OCI-LY7 (cell line): ENCODE data around the gene SHISA5. TPM values are rescaled to one million over a fixed set of nuclear protein-coding genes. Genes with fewer than 3 reads are reported as not detected.

ENCODE experiments used
- BruUV-seq: library from RNA; stranded (reverse); fragments of 400-500 nt; replicated peaks from 2 replicates; lab custom pipeline; 2021; lab: Mats Ljungman, UMichigan
- CTCF ChIA-PET: fragments of 300-600 bp; sonication (Branson Sonifier 250); formaldehyde crosslinking; loops from one replicate; lab custom pipeline; 2022; ENCODE audit warnings: antibody characterized with exemption; ENCODE audit not compliant: unreplicated experiment; lab: Charles Lee
- POLR2A ChIA-PET: fragments of 300-600 bp; sonication (Branson Sonifier 250); formaldehyde crosslinking; loops from one replicate; lab custom pipeline; 2022; ENCODE audit warnings: antibody characterized with exemption; lab: Charles Lee
- DNase-seq: peaks from one replicate; pipeline ENCODE4 v3.0.0-alpha.2; 2015; ENCODE audit warnings: low spot score
- H2AFZ ChIP-seq: fragments of 200-600 bp; sonication (generic), shearing (Covaris generic); 2 replicates; pipeline ENCODE4 v1.6.1; 2014; ENCODE audit warnings: mild to moderate bottlenecking, antibody characterized with exemption, low read length, moderate library complexity
- H3K27ac ChIP-seq: fragments of 200-600 bp; sonication (generic); 2 replicates; pipeline ENCODE4 v1.5.1; 2014; ENCODE audit warnings: mixed run types, low read depth, mild to moderate bottlenecking, moderate library complexity, low read length, inconsistent platforms; ENCODE audit not compliant: poor library complexity, severe bottlenecking
- H3K36me3 ChIP-seq: fragments of 200-600 bp; sonication (generic); 2 replicates; pipeline ENCODE4 v1.6.1; 2014; ENCODE audit warnings: mild to moderate bottlenecking, antibody characterized with exemption, low read length, moderate library complexity, mixed read lengths; ENCODE audit not compliant: insufficient read depth
- H3K4me1 ChIP-seq: fragments of 200-600 bp; sonication (generic); 2 replicates; pipeline ENCODE4 v1.5.1; 2014; ENCODE audit warnings: mild to moderate bottlenecking, low read length; ENCODE audit not compliant: insufficient read depth, poor library complexity, severe bottlenecking
- H3K4me2 ChIP-seq: fragments of 200-600 bp; sonication (generic); 2 replicates; pipeline ENCODE4 v1.6.1; 2014; ENCODE audit warnings: mild to moderate bottlenecking, low read length
- H3K4me3 ChIP-seq: fragments of 200-600 bp; sonication (generic); 2 replicates; pipeline ENCODE4 v1.5.1; 2014; ENCODE audit warnings: mild to moderate bottlenecking, low read depth, low read length; ENCODE audit not compliant: poor library complexity, severe bottlenecking
- H3K79me2 ChIP-seq: fragments of 200-600 bp; sonication (generic); 2 replicates; pipeline ENCODE4 v1.6.1; 2016; ENCODE audit warnings: low read depth, mild to moderate bottlenecking, low read length, moderate library complexity, mixed read lengths; ENCODE audit not compliant: insufficient read depth
- H3K9me2 ChIP-seq: fragments of 200-600 bp; sonication (generic); 2 replicates; pipeline ENCODE4 v1.6.1; 2016; ENCODE audit warnings: mild to moderate bottlenecking, low read length, mixed read lengths; ENCODE audit not compliant: insufficient read depth
- H3K9me3 ChIP-seq: fragments of 200-600 bp; sonication (generic); 2 replicates; pipeline ENCODE4 v1.6.1; 2014; ENCODE audit warnings: mild to moderate bottlenecking, mixed run types, low read length, mixed read lengths
- H4K20me1 ChIP-seq: fragments of 200-600 bp; sonication (generic); 2 replicates; pipeline ENCODE4 v1.6.1; 2014; ENCODE audit warnings: mild to moderate bottlenecking, antibody characterized with exemption, low read length, moderate library complexity, mixed read lengths; ENCODE audit not compliant: insufficient read depth
- CTCF ChIP-seq: fragments of 200-600 bp; sonication (generic); conservative IDR thresholded peaks from 2 replicates; pipeline ENCODE4 v1.5.1; 2014; ENCODE audit warnings: mild to moderate bottlenecking, antibody characterized with exemption, low read length, moderate library complexity, mixed read lengths
- EZH2phosphoT487 ChIP-seq: fragments of 200-600 bp; sonication (generic); IDR thresholded peaks from 2 replicates; pipeline ENCODE4 v1.6.1; 2018; ENCODE audit warnings: low read depth, borderline replicate concordance, mild to moderate bottlenecking, mixed run types, antibody characterized with exemption, low read length, moderate library complexity, mixed read lengths
- intact Hi-C: fragments of 100-400 bp; cut with micrococcal nuclease; formaldehyde crosslinking; loops from one replicate; pipeline ENCODE4 v1.10.0; 2022; ENCODE audit not compliant: unreplicated experiment
- total RNA-seq, 2 experiments: library from RNA; depleted of rRNA in 1 of 2; stranded (reverse); fragments of >200 nt in 1 of 2; shearing (Covaris generic) in 1 of 2; gene quantifications; 2 replicates each; pipeline ENCODE4 v1.2.3, GENCODE V29; 2014 to 2022

The SHISA5 gene
- total RNA-seq, 2 experiments from 2014 or later, result 97.3 to 102 TPM

GRCh38 chr3:48516571-48516970 is 12.6 kb upstream of the SHISA5 start:
- no peaks in the 10 kb centered on the region for H3K36me3 ChIP-seq
- H4K20me1 ChIP-seq, result no peaks in the 10 kb centered on the region
- no peak for DNase-seq
- no TSS peak for BruUV-seq
- ChIA-PET POLR2A (no interaction called here), CTCF (no interaction called here)
- H2AFZ ChIP-seq, result no peak overlapping the region
- H3K4me3 ChIP-seq, result no peak overlapping the region
- TF ChIP-seq CTCF, result no peak
- no peak for TF ChIP-seq EZH2phosphoT487
- intact Hi-C loops, result no loop called here
- H3K9me2 ChIP-seq, result no peaks in the 10 kb centered on the region
- H3K79me2 ChIP-seq, result no peaks in the 10 kb centered on the region
- no peaks in the 10 kb centered on the region for H3K9me3 ChIP-seq
- H3K4me1 ChIP-seq, result peaks cover 18% of the 10 kb centered on the region
- H3K4me2 ChIP-seq, result no peak overlapping the region
- H3K27ac ChIP-seq, result no peak overlapping the region

- ChIA-PET CTCF (interaction anchor here (0.7 to 0.8 kb wide), 2 partner anchors 14 to 42 kb away, joined by 3 to 4 read pairs; no protein-coding TSS in a partner anchor), POLR2A (interaction anchor here (0.6 kb wide), 2 partner anchors 12 to 695 kb away, joined by 3 read pairs; no protein-coding TSS in a partner anchor)
- peak overlapping the region; percentile 21 for H3K27ac ChIP-seq
- no peak for TF ChIP-seq CTCF
- no peak for TF ChIP-seq EZH2phosphoT487
- peaks cover 18% of the 10 kb centered on the region for H3K4me1 ChIP-seq
- H3K9me3 ChIP-seq, result no peaks in the 10 kb centered on the region
- H3K4me2 ChIP-seq, result peak overlapping the region; percentile 41; the same call in 1 of the 2 replicates
- peak overlapping the region; percentile 7; the same call in 1 of the 2 replicates for H2AFZ ChIP-seq
- no peak overlapping the region for H3K4me3 ChIP-seq
- intact Hi-C loops, result loop anchor here (2.0 kb wide), 1 partner anchor 42 kb away; the partner anchor contains the start of gene PFKFB4
- no peaks in the 10 kb centered on the region for H3K9me2 ChIP-seq
- no peaks in the 10 kb centered on the region for H3K36me3 ChIP-seq
- H4K20me1 ChIP-seq, result no peaks in the 10 kb centered on the region
- DNase-seq, result peak; percentile 73
- no TSS peak for BruUV-seq
- H3K79me2 ChIP-seq, result no peaks in the 10 kb centered on the region
Measured at GRCh38 chr3:48514431-48515227, 10.7 kb upstream of the SHISA5 start.

- Histone ChIP-seq H3K4me1 (peaks cover 18% of the 10 kb centered on the region), H3K9me3 (no peaks in the 10 kb centered on the region), H2AFZ (no peak overlapping the region), H3K79me2 (no peaks in the 10 kb centered on the region), H3K27ac (no peak overlapping the region), H3K4me3 (no peak overlapping the region), H3K4me2 (no peak overlapping the region), H3K9me2 (no peaks in the 10 kb centered on the region), H4K20me1 (no peaks in the 10 kb centered on the region), H3K36me3 (no peaks in the 10 kb centered on the region)
- DNase-seq, result no peak
- TF ChIP-seq EZH2phosphoT487 (no peak), CTCF (no peak)
- CTCF ChIA-PET, result no interaction called here
- intact Hi-C loops, result no loop called here
- POLR2A ChIA-PET, result interaction anchor here (0.7 kb wide), 1 partner anchor 38 kb away, joined by 6 read pairs; no protein-coding TSS in a partner anchor
- BruUV-seq, result no TSS peak
Measured at GRCh38 chr3:48511551-48511950, 7.6 kb upstream of the SHISA5 start.
